HL-60 (cell line): ENCODE data around the gene HINT2.

Source experiments
- DNase-seq, 2 experiments: peaks; one replicate each; pipeline ENCODE4 v3.0.0-alpha.2; 2010 to 2020; ENCODE audit warnings: low read depth in 1 of 2, low spot score in 1 of 2
- H3K27ac ChIP-seq: fragments of 250-450 bp; sonication (Bioruptor Pico); replicated peaks from 2 replicates; pipeline ENCODE4 v1.5.1; 2020; ENCODE audit warnings: mild to moderate bottlenecking, moderate library complexity
- H3K27me3 ChIP-seq: fragments of 250-450 bp; sonication (Bioruptor Pico); 2 replicates; pipeline ENCODE4 v1.5.1; 2021; ENCODE audit warnings: mild to moderate bottlenecking, moderate library complexity; ENCODE audit not compliant: insufficient read depth, poor library complexity, severe bottlenecking
- H3K4me3 ChIP-seq: replicated peaks from 2 replicates; pipeline ENCODE4 v1.5.1; 2011; ENCODE audit warnings: mild to moderate bottlenecking, control low read depth, low read length; ENCODE audit not compliant: insufficient read depth
- GABPA ChIP-seq: IDR thresholded peaks from 2 replicates; pipeline ENCODE4 v1.6.1; 2012; ENCODE audit warnings: low read depth
- POLR2AphosphoS5 ChIP-seq: IDR thresholded peaks from 2 replicates; pipeline ENCODE4 v1.6.1; 2012; ENCODE audit warnings: low read depth
- REST ChIP-seq: IDR thresholded peaks from 2 replicates; pipeline ENCODE4 v1.6.1; 2012; ENCODE audit warnings: low read depth; ENCODE audit not compliant: insufficient replicate concordance
- SPI1 ChIP-seq: IDR thresholded peaks from 2 replicates; pipeline ENCODE4 v1.6.1; 2012; ENCODE audit warnings: low read depth, mild to moderate bottlenecking, borderline replicate concordance
- TF ChIP-seq, protein P1 (sequence below): IDR thresholded peaks from one replicate; pipeline ENCODE4 v1.5.1; 2011; ENCODE audit warnings: low read length, control low read depth, inconsistent platforms; ENCODE audit not compliant: insufficient read depth

Gene HINT2

DNA sequence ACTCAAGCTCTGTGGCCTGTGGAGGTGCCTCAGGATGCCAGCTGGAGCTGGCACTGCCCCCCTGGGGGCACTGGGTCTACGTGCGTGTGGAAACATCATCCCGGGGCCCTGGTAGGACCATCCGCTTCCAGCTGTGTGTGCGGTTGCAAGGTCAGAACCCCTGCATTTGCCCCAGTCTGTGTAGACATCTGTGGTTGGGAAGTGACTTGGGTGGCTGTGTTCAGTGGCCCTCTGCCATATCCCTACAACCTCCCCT lies 26.7 kb upstream of the HINT2 start:
- H3K27ac ChIP-seq = no peak overlapping the region
- TF ChIP-seq REST (no peak), SPI1 (no peak), POLR2AphosphoS5 (no peak), GABPA (no peak)
- TF ChIP-seq, protein P1, sequence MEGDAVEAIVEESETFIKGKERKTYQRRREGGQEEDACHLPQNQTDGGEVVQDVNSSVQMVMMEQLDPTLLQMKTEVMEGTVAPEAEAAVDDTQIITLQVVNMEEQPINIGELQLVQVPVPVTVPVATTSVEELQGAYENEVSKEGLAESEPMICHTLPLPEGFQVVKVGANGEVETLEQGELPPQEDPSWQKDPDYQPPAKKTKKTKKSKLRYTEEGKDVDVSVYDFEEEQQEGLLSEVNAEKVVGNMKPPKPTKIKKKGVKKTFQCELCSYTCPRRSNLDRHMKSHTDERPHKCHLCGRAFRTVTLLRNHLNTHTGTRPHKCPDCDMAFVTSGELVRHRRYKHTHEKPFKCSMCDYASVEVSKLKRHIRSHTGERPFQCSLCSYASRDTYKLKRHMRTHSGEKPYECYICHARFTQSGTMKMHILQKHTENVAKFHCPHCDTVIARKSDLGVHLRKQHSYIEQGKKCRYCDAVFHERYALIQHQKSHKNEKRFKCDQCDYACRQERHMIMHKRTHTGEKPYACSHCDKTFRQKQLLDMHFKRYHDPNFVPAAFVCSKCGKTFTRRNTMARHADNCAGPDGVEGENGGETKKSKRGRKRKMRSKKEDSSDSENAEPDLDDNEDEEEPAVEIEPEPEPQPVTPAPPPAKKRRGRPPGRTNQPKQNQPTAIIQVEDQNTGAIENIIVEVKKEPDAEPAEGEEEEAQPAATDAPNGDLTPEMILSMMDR = no peak
- DNase-seq = no peak
- H3K4me3 ChIP-seq = no peak overlapping the region
- peaks cover 34% of the 10 kb centered on the region for H3K27me3 ChIP-seq

GRCh38 chr9:35840881-35841644 lies 26.2 kb upstream of the HINT2 start:
- TF ChIP-seq REST = no peak
- no peak for TF ChIP-seq POLR2AphosphoS5
- no peak for TF ChIP-seq GABPA
- TF ChIP-seq, protein P1 = no peak
- TF ChIP-seq SPI1 = no peak
- Histone ChIP-seq H3K27me3 (peaks cover 34% of the 10 kb centered on the region), H3K4me3 (no peak overlapping the region), H3K27ac (no peak overlapping the region)
- no peak for DNase-seq

GRCh38 chr9:35839926-35840325 lies 25.1 kb upstream of the HINT2 start:
- no peak overlapping the region for H3K4me3 ChIP-seq
- H3K27ac ChIP-seq = no peak overlapping the region
- DNase-seq = no peak
- H3K27me3 ChIP-seq = peaks cover 34% of the 10 kb centered on the region
- no peak for TF ChIP-seq POLR2AphosphoS5
- peak; percentile 71 for TF ChIP-seq SPI1

GRCh38 chr9:35836595-35836994 lies 21.8 kb upstream of the HINT2 start:
- no peak for DNase-seq
- no peak overlapping the region for H3K4me3 ChIP-seq
- TF ChIP-seq GABPA (no peak), POLR2AphosphoS5 (no peak), REST (no peak), SPI1 (no peak)
- TF ChIP-seq, protein P1 = no peak
- no peak overlapping the region for H3K27ac ChIP-seq
- H3K27me3 ChIP-seq = peaks cover 20% of the 10 kb centered on the region
